Measurements from ENCODE around the gene VPS54.
"Not testable (repeated sequence)": the region's sequence is repeated elsewhere in the genome, so short reads cannot be mapped to it uniquely, and the experiment has no call there.

VPS54 gene

GRCh38 chr2:63993130-63993584 lies 26.1 kb downstream of the VPS54 start:
- DNase-seq = not testable (repeated sequence)

DNA sequence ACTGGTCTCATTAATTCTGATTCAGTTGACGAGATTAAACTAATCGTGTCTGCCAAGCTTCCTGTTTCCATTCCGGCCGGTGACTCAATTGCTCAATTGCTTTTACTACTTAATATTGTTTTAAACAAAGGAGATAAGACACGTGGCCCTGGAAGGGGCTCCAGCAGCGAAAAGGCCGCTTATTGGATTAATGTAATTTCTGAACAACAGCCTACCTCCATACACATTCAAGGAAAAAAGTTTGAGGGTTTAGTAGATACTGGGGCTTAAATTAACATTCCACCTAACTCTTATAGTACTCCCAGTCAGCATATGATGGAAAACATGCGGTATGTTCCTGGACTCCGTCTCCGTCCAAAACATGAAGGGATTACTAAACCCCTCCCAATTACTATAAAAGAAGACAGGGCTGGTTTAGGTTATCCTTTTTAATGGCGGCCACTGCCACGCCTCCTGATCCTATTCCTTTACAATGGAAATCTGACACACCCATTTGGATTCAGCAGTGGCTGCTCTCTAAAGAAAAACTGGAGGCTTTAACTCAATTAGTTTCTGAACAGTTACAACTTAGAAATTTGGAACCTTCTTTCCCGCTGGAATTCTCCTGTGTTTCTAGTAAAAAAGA lies 27.1 kb downstream of the VPS54 start:
- no peak for DNase-seq

- not testable (repeated sequence) for DNase-seq
These were observed 27.8 kb downstream of the VPS54 start for GRCh38 chr2:63991173-63991999.

DNA sequence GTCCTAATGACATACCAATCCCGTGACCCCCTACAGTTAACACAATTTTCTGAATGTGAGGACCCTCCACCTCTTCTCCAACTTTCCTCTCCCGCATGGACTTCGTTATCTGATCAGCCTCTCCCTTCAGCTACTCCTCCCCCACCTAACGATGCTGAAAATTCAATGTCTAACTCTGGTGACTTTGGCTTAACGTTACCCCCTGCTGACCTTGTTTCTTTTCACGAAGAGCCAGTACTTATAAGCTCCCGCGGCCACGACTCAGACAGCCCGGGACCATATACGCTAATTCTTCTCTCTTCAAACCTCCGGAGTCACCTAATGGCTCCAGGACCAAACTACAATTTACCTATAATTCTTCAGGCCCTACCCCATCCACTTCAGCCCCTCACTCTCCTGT lies 29.2 kb downstream of the VPS54 start:
- DNase-seq = no peak

DNA sequence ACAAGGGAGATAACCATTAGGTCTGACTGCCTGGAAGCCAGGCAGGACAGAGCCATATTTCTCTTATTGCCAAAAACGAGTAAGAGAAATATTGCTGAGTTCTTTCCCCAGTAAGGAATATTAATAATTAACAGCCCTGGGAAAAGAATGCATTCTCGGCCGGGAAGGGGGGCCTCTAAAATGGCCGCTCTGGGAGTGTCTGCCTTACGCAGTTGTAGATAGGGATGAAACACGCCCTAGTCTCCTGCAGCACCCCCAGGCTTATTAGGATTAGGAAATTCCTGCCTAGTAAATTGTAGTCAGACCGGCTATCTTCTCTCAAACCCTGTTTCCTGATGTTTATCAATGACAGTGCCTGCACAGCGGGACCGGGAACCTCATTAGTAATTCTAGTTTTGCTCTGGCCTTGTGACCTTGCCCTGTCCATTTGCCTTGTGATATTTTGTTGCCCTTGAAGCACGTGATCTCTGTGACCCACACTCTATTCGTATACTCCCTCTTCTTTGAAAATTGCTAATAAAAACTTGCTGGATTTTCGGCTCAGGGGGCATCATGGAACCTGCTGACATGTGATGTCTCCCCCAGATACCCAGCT lies 30.3 kb downstream of the VPS54 start:
- not testable (repeated sequence) for DNase-seq

- DNase-seq = no peak
These were observed 34.4 kb downstream of the VPS54 start for GRCh38 chr2:63984606-63985359.

DNA sequence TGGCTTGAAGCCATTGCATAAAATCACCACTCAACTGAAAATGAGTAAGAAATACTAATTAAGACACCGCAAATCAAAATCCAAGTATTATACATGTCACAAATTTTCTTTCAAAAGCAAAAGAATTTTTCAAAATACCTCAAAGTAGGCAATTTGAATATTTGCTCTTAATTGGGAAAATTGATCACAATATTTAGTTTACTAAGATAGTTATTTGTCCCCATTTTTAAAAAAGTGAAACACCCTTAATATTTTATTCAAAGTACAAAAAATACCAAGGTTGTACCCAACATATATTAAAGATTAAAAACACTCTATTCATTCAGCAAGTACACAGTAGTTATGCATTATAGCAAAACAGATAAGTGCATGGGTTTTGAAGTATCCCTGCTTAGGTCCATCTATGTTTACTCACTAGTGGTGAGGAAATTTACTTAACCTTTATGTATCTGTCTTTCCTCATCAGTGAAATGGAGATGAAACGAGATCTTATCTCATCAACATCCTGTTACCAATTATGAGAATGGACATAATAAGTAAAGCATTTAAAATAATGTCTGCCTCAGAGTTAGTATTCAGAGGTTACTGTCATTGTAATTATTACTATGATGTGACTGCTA lies 35.1 kb downstream of the VPS54 start:
- no peak for DNase-seq

GRCh38 chr2:63982335-63982734 lies 36.9 kb downstream of the VPS54 start:
- DNase-seq = no peak

GRCh38 chr2:63981702-63982103 lies 37.5 kb downstream of the VPS54 start:
- no peak for DNase-seq

DNA sequence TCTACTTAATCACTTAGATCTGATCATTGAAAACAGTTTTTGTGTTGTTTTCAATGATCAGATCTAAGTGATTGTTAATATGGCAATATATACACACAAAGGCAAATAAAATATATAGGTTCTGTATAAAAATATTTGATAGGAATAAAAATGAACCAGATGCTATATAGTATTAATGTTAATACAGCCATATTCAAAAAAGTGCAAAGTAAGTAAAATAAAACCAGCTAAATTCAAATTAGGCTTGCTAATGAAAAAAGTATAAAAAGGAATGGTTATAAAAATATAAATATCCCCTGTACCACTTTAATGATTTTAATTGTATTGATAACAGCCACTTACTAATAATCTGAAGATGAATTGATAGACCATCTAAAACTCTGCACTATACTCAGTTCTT lies 38.4 kb downstream of the VPS54 start:
- DNase-seq = no peak

- DNase-seq = peak; percentile 8
These were observed 41.3 kb downstream of the VPS54 start for GRCh38 chr2:63977904-63978303.

GRCh38 chr2:63976125-63976510 lies 43.1 kb downstream of the VPS54 start:
- DNase-seq = no peak

DNA sequence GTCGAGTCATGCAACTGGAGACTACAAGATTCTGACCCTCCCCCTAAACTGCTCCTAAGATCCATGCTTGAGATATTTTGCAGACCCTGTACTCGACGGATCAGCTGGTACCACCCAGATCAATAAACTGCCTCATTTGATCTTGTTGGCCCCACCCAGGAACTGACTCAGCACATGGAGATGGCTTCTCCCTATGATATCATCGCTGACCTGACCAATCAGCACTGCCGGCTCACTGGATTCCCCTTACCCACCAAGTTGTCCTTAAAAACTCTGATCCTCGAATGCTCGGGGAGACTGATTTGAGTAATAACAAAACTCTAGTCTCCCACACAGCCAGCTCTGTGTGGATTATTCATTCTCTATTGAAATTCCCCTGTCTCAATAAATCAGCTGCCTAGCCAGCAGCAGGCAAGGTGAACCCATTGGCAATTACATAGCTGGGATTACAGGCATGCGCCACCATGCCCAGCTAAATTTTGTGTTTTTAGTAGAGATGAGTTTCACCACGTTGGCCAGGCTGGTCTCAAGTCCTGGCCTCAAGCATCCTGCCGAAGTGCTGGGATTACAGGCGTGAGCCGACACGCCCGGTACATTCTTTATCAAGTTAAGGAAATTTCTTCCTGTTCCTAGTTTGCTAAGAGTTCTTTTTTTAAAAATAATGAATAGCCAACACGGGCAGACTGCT lies 43.6 kb downstream of the VPS54 start:
- no peak for DNase-seq

GRCh38 chr2:63975036-63975435 lies 44.2 kb downstream of the VPS54 start:
- DNase-seq = not testable (repeated sequence)

DNA sequence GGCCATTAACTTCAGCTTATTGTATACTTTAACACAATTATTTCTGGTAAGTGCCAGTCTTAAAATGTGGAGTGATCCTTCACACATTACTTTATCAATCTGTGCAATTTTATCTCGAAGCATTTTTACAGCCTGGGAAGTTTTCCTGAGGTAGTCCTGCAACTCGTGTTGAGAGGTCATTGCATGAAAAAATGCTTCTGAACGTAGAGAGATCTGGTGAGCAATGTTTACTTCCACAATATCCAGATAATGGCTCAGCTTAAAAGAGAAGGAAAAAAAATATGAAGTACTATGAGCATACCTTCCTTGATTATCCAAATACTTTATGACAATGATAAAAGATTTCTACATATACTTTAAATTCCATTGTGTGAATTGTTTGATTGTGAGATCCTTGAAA lies 57.0 kb downstream of the VPS54 start:
- DNase-seq = no peak

DNA sequence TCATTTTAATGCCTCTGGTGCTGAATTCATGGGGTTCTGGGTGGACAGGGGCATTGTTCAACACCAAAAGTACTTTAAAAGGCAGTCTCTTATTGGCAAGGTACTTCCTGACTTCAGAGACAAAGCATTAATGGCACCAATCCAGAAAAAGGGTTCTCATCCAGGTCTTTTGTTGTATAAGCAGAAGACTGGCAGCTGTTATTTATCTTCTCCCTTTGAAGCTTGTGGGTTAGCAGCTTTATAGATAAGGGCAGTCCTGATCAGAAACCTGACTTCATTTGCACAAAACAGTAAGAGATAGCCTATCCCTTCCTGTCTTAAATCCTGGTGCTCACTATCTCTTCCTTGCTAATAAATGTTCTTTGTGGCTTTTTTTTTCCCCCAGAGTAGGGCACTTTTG lies 68.8 kb downstream of the VPS54 start:
- DNase-seq = no peak

GRCh38 chr2:63942788-63943187 lies 76.4 kb downstream of the VPS54 start:
- no peak for DNase-seq

GRCh38 chr2:63932104-63932503 lies 87.1 kb downstream of the VPS54 start:
- DNase-seq = not testable (repeated sequence)

- no peak for DNase-seq
These were observed 92.4 kb downstream of the VPS54 start for GRCh38 chr2:63926815-63927214.

GRCh38 chr2:63914311-63914710 lies 104.9 kb downstream of the VPS54 start:
- no peak for DNase-seq

- no peak for DNase-seq
These were observed 116.2 kb downstream of the VPS54 start for GRCh38 chr2:63903003-63903402.

- DNase-seq = no peak
These were observed 117.1 kb downstream of the VPS54 start for GRCh38 chr2:63902149-63902548.
